HUDEP-2 (cell line): ENCODE data around the gene C4orf33.
A peak's percentile ranks its signal among the peaks of the same experiment; 100 is the strongest.
"Not testable (repeated sequence)": the region's sequence is repeated elsewhere in the genome, so short reads cannot be mapped to it uniquely, and the experiment has no call there.

Experiments
- DNase-seq, 76 experiments: peaks; one replicate each; lab custom pipeline; 2025; ENCODE audit not compliant: unreplicated experiment in 76 of 76; lab: John Stamatoyannopoulos, UW

C4orf33 gene

GRCh38 chr4:129095811-129096454 is at the start of gene C4orf33:
Gene C4orf33 (plus strand): TSS chr4:129096152. CDS start chr4:129102611, 6,459 bp downstream.
- peak in 71 of 76 experiments; percentile 13 to 85 (median 59) for DNase-seq

GRCh38 chr4:129059028-129059427 is 36.9 kb upstream of the C4orf33 start:
- no peak for DNase-seq

- DNase-seq, result no peak
Observed at GRCh38 chr4:129062580-129062979, 33.4 kb upstream of the C4orf33 start.

GRCh38 chr4:129063640-129064039 is 32.3 kb upstream of the C4orf33 start:
- no peak for DNase-seq

- no peak for DNase-seq
Observed at GRCh38 chr4:129064717-129065116, 31.2 kb upstream of the C4orf33 start.

- DNase-seq, result not testable (repeated sequence)
Observed at GRCh38 chr4:129069537-129069936, 26.4 kb upstream of the C4orf33 start.

- no peak for DNase-seq
Observed at GRCh38 chr4:129077326-129077725, 18.6 kb upstream of the C4orf33 start.

- no peak for DNase-seq
Observed at GRCh38 chr4:129080129-129080528, 15.8 kb upstream of the C4orf33 start.

- no peak for DNase-seq
Observed at GRCh38 chr4:129082302-129082701, 13.7 kb upstream of the C4orf33 start.

- no peak for DNase-seq
Observed at GRCh38 chr4:129085472-129085871, 10.5 kb upstream of the C4orf33 start.

- DNase-seq, result no peak
Observed at GRCh38 chr4:129087516-129087915, 8.4 kb upstream of the C4orf33 start.

GRCh38 chr4:129092631-129093190 is 3.2 kb upstream of the C4orf33 start:
- peak in 5 of 76 experiments; percentile 3 to 37 (median 13) for DNase-seq

GRCh38 chr4:129093191-129093920 is 2.6 kb upstream of the C4orf33 start, which contains the start of gene SCLT1:
Gene SCLT1 (minus strand): TSS chr4:129093539. CDS start chr4:129093103, 436 bp downstream.
- DNase-seq, result peak in 75 of 76 experiments; percentile 22 to 98 (median 96)

- no peak for DNase-seq
Observed at GRCh38 chr4:129094347-129094746, 1.6 kb upstream of the C4orf33 start.

- peak in 1 of 76 experiments; percentile 23 for DNase-seq
Observed at GRCh38 chr4:129098531-129099001, 2.6 kb downstream of the C4orf33 start.

GRCh38 chr4:129109965-129110824 is 14.2 kb downstream of the C4orf33 start:
- DNase-seq, result no peak

GRCh38 chr4:129110931-129111330 is 15.0 kb downstream of the C4orf33 start:
- DNase-seq, result no peak

GRCh38 chr4:129111919-129112318 is 16.0 kb downstream of the C4orf33 start:
- DNase-seq, result no peak

GRCh38 chr4:129113434-129113833 is 17.5 kb downstream of the C4orf33 start:
- no peak for DNase-seq

GRCh38 chr4:129113919-129114318 is 18.0 kb downstream of the C4orf33 start:
- DNase-seq, result no peak

GRCh38 chr4:129117705-129118104 is 21.8 kb downstream of the C4orf33 start:
- no peak for DNase-seq
